Neutrophil (primary cell): ENCODE measurements around the gene RNF115.
"Not testable (repeated sequence)": the region's sequence is repeated elsewhere in the genome, so short reads cannot be mapped to it uniquely, and the experiment has no call there.

Experiments used
- H3K27ac ChIP-seq: fragments of 200-600 bp; sonication (generic); 2 replicates; pipeline ENCODE4 v1.5.1; 2016; ENCODE audit warnings: mild to moderate bottlenecking, moderate library complexity
- H3K27me3 ChIP-seq: fragments of 200-600 bp; sonication (generic); 2 replicates; pipeline ENCODE4 v1.6.0; 2016; ENCODE audit warnings: mild to moderate bottlenecking
- H3K36me3 ChIP-seq: fragments of 200-600 bp; sonication (generic); 2 replicates; pipeline ENCODE4 v1.5.1; 2017
- H3K4me1 ChIP-seq, 2 experiments: fragments of 200-600 bp in 1 of 2; sonication (generic) in 1 of 2; 1 replicate in 1 of 2; 2 replicates in 1 of 2; pipeline versions ENCODE4 v1.5.1 to v1.6.1; 2013 to 2016; ENCODE audit warnings: low read depth in 1 of 2, low read length in 1 of 2, mild to moderate bottlenecking in 1 of 2, moderate library complexity in 1 of 2; ENCODE audit not compliant: control insufficient read depth in 1 of 2, insufficient read depth in 1 of 2
- H3K4me3 ChIP-seq, 2 experiments: fragments of 200-600 bp in 1 of 2; sonication (generic) in 1 of 2; 1 replicate in 1 of 2; 2 replicates in 1 of 2; pipeline ENCODE4 v1.5.1; 2013 to 2016; ENCODE audit warnings: low read depth in 1 of 2, low read length in 1 of 2, mild to moderate bottlenecking in 1 of 2, moderate library complexity in 1 of 2
- H3K9me3 ChIP-seq: fragments of 200-600 bp; sonication (generic); 2 replicates; pipeline ENCODE4 v1.5.1; 2016
- CTCF ChIP-seq: fragments of 200-600 bp; sonication (generic); IDR thresholded peaks from 2 replicates; pipeline ENCODE4 v1.5.1; 2016; ENCODE audit warnings: antibody characterized with exemption

Gene RNF115

DNA sequence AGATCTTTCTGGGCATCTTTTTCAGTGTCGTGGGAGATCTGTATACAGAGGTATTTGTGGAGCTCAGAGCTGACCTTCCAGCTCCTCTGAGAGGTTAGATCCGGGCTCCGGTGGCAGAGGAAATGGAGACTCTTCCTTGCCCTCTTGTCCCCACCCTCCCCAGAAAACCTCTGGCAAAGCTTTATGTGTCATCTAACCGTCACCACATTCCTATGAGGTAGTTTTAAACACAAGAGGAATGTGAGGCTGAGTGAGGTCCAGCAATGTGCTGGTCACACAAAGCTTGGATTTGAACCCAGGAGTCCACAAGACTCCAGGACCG, 103.4 kb downstream of the RNF115 start:
- H3K27me3 ChIP-seq: peaks cover 29% of the 10 kb centered on the region
- H3K27ac ChIP-seq: no peak overlapping the region
- H3K4me3 ChIP-seq: no peak overlapping the region
- no peak for TF ChIP-seq CTCF
- no peaks in the 10 kb centered on the region for H3K36me3 ChIP-seq
- peaks cover 6 to 11% of the 10 kb centered on the region in 2 experiments for H3K4me1 ChIP-seq
- no peaks in the 10 kb centered on the region for H3K9me3 ChIP-seq

DNA sequence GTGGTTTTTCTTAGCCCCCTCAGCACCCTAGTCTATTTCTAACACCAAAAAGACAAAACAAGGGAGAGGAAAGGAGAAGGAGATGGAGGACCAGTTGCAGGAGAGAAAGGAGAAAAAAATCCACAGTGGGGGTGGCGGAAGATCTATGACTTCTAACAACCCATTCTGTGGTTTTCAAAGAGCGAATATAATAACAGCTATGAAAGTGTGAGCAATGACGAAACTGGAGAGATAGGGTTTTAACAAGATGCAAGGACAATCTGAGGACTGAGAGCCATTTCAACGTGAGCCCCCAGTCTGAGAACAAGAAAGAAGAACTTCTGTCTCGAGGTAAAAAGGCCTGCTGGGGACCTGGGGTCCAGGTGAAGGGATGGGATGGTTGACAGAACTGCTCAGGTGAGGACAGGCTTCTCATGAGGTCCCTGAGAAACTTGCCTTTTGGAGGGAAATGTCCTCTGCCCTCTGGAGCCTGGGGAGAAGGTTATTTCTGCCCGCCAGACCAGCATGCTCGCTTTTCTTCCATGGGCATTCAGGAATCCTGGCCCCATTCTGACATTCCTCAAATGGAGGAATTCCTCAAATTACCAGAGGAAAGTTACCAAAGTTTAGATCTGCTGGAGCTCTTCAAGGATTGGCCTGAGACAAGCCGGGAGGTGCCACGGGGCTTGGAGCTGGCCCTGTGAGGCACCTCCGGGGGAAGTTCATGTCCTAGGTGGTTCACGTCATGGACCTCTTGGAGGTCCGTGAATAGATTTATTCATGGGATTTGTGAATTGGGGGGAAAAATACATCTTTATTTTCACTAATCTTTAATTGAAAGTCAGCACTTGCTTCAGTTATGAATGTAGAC, 104.4 kb downstream of the RNF115 start, which contains the start of gene CD160:
Gene CD160, plus strand, starts transcription at position 270 of the 850 bp plus-strand sequence. CDS start 8,829 bp downstream, outside the sequence.
- peaks cover 6 to 11% of the 10 kb centered on the region in 2 experiments for H3K4me1 ChIP-seq
- TF ChIP-seq CTCF: no peak
- H3K36me3 ChIP-seq: no peaks in the 10 kb centered on the region
- H3K4me3 ChIP-seq: no peak within 1 kb of the TSS
- H3K9me3 ChIP-seq: no peaks in the 10 kb centered on the region
- H3K27me3 ChIP-seq: peaks cover 29% of the 10 kb centered on the region
- no peak within 1 kb of the TSS for H3K27ac ChIP-seq

GRCh38 chr1:145718465-145718864, 105.4 kb downstream of the RNF115 start:
- not testable (repeated sequence) for H3K4me3 ChIP-seq, H3K27ac ChIP-seq, H3K36me3 ChIP-seq, H3K9me3 ChIP-seq
- H3K4me1 ChIP-seq: peaks cover 6 to 11% of the 10 kb centered on the region in 2 experiments
- peaks cover 29% of the 10 kb centered on the region for H3K27me3 ChIP-seq

- Histone ChIP-seq H3K27ac (no peak overlapping the region), H3K36me3 (no peaks in the 10 kb centered on the region), H3K27me3 (peaks cover 29% of the 10 kb centered on the region), H3K4me3 (no peak overlapping the region), H3K4me1 (peaks cover 6 to 11% of the 10 kb centered on the region in 2 experiments), H3K9me3 (no peaks in the 10 kb centered on the region)
- TF ChIP-seq CTCF: no peak
Observed at GRCh38 chr1:145717833-145718232, 106.1 kb downstream of the RNF115 start.

DNA sequence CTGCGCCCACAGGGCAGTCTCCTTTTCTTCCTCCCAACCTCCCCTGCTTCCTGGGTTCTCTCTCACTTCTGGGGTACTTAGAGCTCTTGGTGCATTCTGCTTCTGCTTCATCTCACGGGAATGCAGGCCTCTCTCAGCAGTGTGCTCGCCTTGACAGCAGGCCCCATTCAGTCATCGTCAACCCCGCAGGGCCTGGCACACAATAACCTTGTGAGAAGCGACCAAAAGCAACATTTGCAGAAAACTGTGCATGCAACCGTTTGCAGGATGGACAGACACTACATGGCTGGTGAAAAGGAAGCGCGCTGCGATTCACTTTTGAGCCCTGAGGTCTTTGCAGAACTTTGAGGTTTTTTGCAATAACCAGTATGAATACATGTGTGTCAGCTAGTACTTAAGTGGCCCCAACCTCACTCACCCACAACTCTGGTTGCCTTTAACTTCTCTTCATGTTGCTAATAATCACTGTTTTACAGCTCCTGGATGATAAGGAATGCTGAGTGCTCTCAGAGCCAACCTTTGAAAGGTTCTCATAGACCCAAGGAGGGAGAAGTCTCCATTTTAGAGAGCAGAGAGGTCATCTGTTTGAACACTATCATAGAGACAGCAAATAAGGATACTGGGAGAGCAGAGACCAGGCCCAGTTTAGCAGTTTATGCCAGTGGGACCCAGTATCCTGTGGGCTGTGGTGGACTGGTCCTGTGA, 107.1 kb downstream of the RNF115 start:
- no peak for TF ChIP-seq CTCF
- Histone ChIP-seq H3K4me3 (no peak overlapping the region), H3K27me3 (peaks cover 23% of the 10 kb centered on the region), H3K27ac (no peak overlapping the region), H3K36me3 (no peaks in the 10 kb centered on the region), H3K4me1 (peaks cover 6 to 11% of the 10 kb centered on the region in 2 experiments), H3K9me3 (no peaks in the 10 kb centered on the region)
